Activated T-cell treated with anti-CD3 and anti-CD28 coated beads, Interleukin-2, amount 50 U/mL, for 72 hours (primary cell): ENCODE data around the gene ACP3. TPM values are rescaled to one million over a fixed set of nuclear protein-coding genes. Genes with fewer than 3 reads are reported as not detected.
"Not testable (repeated sequence)": the region's sequence is repeated elsewhere in the genome, so short reads cannot be mapped to it uniquely, and the experiment has no call there.

Source experiments
- ATAC-seq, 2 donors: fragments of 150-1000 bp; cut with Tn5 transposase; replicated peaks in 1 of 2; 2 replicates each; pipeline ENCODE4 v1.10.0; 2021; ENCODE audit warnings: moderate library complexity in 2 of 2, mild to moderate bottlenecking in 1 of 2
- DNase-seq, 2 donors: peaks; one replicate each; pipeline ENCODE4 v3.0.0; 2021 to 2022; ENCODE audit warnings: mixed read lengths in 1 of 2
- H3K27ac Mint-ChIP-seq: one replicate; pipeline ENCODE4 v1.8.0; 2022; ENCODE audit warnings: mild to moderate bottlenecking, moderate library complexity, mixed read lengths
- H3K27me3 Mint-ChIP-seq: one replicate; pipeline ENCODE4 v1.8.0; 2022; ENCODE audit warnings: low read depth, mixed read lengths
- H3K36me3 Mint-ChIP-seq, 2 donors: one replicate each; pipeline ENCODE4 v1.8.0; 2022; ENCODE audit warnings: mixed read lengths in 2 of 2, mild to moderate bottlenecking in 1 of 2; ENCODE audit not compliant: insufficient read depth in 2 of 2
- H3K4me1 Mint-ChIP-seq: one replicate; pipeline ENCODE4 v1.8.0; 2022; ENCODE audit warnings: low read depth, mixed read lengths
- H3K4me3 Mint-ChIP-seq, 2 donors: one replicate each; pipeline ENCODE4 v1.8.0; 2022; ENCODE audit warnings: mild to moderate bottlenecking in 2 of 2, mixed read lengths in 2 of 2, moderate library complexity in 2 of 2
- H3K9me3 Mint-ChIP-seq, 2 donors: one replicate each; pipeline ENCODE4 v1.8.0; 2022; ENCODE audit warnings: mixed read lengths in 2 of 2
- total RNA-seq, 2 donors: library from RNA; stranded (reverse); gene quantifications; one replicate each; pipeline ENCODE4 v1.2.3, GENCODE V29; 2022

ACP3 gene
- total RNA-seq, 2 donors from 2014 or later: not detected

DNA sequence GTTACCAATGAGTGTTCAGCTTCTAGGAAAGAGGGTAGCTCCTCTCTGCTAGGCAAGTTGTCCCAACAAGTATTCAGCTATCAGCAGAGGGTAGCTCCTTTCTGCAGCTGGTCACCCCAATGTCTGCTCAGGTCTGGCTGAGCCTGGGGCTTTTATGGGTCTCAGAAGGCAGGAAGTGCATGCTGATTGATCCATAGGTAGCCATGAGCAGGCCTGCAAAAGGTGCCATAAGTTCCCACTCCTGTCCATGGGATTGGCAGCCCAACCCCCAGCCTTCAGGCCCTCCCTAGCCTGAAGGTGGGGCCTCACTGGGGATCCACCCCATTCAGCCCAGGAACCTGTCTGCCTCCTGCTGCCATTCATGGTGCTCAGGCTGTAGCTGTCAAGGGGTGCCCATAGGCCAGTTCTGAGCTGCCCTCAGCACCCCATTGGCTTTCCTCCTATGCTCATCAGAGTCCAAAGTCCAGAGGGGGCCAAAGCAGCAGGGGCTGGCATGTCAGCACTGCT is 65.5 kb downstream of the ACP3 start:
- Mint-ChIP-seq H3K4me3 (no peak overlapping the region), H3K27me3 (peaks cover 17% of the 10 kb centered on the region), H3K36me3 (no peaks in the 10 kb centered on the region), H3K27ac (no peak overlapping the region), H3K4me1 (no peaks in the 10 kb centered on the region), H3K9me3 (no peaks in the 10 kb centered on the region)
- ATAC-seq: no peak
- DNase-seq: no peak

DNA sequence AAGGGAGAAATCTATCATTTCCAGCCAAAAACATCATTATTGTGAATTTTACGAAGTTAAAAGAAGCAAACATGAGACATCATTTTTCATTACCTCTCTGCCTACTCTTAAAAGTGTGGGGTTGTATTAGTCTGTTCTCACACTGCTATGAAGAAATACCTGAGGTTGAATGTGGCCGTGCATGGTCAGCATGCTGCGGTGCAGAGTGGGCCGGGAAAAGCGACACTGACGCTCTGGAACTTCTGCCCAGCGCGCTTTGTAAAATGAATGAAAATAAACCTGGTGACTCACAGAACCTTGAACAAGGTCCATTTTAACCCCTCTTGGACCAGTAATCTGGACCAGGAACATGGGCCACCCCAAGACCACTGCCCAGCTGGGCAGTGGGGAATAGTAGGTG is 69.1 kb downstream of the ACP3 start:
- Mint-ChIP-seq H3K9me3 (no peaks in the 10 kb centered on the region), H3K4me3 (no peak overlapping the region), H3K27ac (no peak overlapping the region), H3K36me3 (no peaks in the 10 kb centered on the region), H3K4me1 (no peaks in the 10 kb centered on the region), H3K27me3 (no peaks in the 10 kb centered on the region)
- no peak for DNase-seq
- no peak for ATAC-seq

DNA sequence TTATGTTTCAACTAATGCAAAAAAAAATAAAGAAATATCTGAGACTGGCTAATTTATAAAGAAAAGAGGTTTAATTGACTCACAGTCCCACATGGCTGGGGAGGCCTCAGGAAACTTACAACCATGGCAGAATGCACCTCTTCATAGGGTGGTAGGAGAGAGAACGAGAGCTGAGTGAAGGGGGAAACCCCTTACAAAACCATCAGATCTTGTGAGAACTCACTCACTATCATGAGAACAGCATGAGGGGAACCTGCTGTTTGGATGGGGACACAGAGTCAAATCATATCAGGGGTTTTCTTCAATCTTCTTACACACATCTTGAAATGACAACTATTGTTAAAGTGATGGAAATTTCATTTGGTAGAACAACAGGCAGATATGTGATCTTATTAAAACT is 75.5 kb downstream of the ACP3 start:
- H3K36me3 Mint-ChIP-seq, H3K4me1 Mint-ChIP-seq, H3K4me3 Mint-ChIP-seq, H3K9me3 Mint-ChIP-seq, DNase-seq, H3K27ac Mint-ChIP-seq: not testable (repeated sequence)
- H3K27me3 Mint-ChIP-seq: peaks cover 13% of the 10 kb centered on the region
- peak; percentile 66 to 70 for ATAC-seq

DNA sequence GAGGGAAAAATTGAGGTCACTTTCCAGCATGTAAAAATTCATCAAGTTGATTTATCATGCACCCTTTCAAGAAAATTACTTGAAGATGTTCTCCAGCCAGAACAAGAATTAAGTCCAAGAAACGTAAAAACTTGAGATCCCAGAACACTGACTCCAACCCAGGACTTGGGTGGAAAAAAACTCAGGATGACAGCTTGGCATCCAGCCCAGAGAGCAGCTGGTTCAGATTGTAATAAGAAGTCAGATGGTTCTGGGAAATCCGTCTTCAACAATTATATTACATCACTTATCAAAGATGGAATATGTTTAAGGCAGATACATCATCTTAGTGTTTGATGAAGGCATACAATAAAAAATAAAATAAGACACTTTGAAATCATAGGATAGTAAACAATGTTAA is 77.1 kb downstream of the ACP3 start:
- Mint-ChIP-seq H3K4me1 (peaks cover 5% of the 10 kb centered on the region), H3K9me3 (no peaks in the 10 kb centered on the region), H3K36me3 (peaks cover 0 to 2% of the 10 kb centered on the region in 2 donors), H3K4me3 (no peak overlapping the region), H3K27ac (no peak overlapping the region), H3K27me3 (peaks cover 13% of the 10 kb centered on the region)
- ATAC-seq: no peak
- DNase-seq: no peak

DNA sequence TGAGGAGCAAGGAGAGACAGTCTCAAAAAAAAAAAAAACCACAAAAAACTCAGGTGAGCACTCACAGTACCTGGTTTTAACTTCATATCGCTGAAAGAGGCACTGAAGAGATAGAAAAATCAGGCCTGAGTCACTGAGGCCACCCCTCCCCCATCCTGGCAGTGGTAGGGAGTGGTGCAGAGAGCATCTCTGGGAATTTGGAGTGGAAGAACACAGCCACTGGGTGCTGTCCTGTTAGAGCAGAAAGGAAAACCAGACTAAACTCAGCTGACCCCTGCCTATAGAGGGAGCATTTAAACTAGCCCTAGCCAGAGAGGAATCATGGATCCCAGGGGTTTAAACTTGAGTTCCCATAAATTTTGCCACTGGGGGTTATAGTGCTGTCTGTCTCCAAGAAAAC is 77.9 kb downstream of the ACP3 start:
- H3K4me1 Mint-ChIP-seq: peaks cover 5% of the 10 kb centered on the region
- H3K4me3 Mint-ChIP-seq: no peak overlapping the region
- H3K27ac Mint-ChIP-seq: no peak overlapping the region
- ATAC-seq: no peak
- no peaks in the 10 kb centered on the region for H3K9me3 Mint-ChIP-seq
- H3K27me3 Mint-ChIP-seq: peaks cover 13% of the 10 kb centered on the region
- H3K36me3 Mint-ChIP-seq: peaks cover 0 to 2% of the 10 kb centered on the region in 2 donors
- no peak for DNase-seq

DNA sequence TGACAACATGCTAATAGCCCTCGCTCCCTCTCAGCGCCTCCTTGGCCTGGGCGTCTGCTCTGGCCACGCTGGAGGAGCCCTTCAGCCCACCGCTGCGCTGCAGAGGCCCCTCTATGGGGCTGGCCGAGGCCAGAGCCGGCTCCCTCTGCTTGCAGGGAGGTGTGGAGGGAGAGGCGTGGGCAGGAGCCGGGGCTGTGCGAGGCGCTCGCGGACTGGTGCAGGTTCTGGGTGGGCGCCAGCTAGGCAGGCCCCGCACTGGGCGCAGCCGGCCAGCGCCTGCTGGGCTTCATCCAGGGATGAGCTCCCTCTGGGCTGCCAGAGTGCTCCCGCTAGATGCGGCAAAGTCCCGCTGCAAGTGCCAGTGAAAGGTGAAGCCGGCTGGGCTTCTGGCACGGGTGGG is 79.0 kb downstream of the ACP3 start:
- Mint-ChIP-seq H3K9me3 (no peaks in the 10 kb centered on the region), H3K4me3 (no peak overlapping the region), H3K27ac (no peak overlapping the region), H3K36me3 (peaks cover 0 to 2% of the 10 kb centered on the region in 2 donors), H3K4me1 (peaks cover 5% of the 10 kb centered on the region), H3K27me3 (peaks cover 13% of the 10 kb centered on the region)
- no peak for ATAC-seq
- no peak for DNase-seq

DNA sequence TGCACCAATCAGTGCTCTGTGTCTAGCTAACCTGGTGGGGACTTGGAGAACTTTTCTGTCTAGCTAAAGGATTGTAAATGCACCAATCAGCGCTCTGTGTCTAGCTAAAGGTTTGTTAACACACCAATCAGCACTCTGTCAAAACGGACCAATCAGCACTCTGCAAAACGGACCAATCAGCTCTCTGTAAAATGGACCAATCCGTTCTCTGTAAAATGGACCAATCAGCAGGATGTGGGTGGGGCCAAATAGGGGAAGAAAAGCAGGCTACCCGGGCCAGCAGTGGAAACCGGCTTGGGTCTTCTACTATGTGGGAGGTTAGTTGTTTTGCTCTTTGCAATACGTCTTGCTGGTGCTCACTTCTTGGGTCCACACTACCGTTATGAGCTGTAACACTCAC is 79.6 kb downstream of the ACP3 start:
- not testable (repeated sequence) for H3K4me3 Mint-ChIP-seq, H3K9me3 Mint-ChIP-seq, ATAC-seq, H3K27ac Mint-ChIP-seq, DNase-seq, H3K36me3 Mint-ChIP-seq, H3K4me1 Mint-ChIP-seq
- H3K27me3 Mint-ChIP-seq: peaks cover 13% of the 10 kb centered on the region

DNA sequence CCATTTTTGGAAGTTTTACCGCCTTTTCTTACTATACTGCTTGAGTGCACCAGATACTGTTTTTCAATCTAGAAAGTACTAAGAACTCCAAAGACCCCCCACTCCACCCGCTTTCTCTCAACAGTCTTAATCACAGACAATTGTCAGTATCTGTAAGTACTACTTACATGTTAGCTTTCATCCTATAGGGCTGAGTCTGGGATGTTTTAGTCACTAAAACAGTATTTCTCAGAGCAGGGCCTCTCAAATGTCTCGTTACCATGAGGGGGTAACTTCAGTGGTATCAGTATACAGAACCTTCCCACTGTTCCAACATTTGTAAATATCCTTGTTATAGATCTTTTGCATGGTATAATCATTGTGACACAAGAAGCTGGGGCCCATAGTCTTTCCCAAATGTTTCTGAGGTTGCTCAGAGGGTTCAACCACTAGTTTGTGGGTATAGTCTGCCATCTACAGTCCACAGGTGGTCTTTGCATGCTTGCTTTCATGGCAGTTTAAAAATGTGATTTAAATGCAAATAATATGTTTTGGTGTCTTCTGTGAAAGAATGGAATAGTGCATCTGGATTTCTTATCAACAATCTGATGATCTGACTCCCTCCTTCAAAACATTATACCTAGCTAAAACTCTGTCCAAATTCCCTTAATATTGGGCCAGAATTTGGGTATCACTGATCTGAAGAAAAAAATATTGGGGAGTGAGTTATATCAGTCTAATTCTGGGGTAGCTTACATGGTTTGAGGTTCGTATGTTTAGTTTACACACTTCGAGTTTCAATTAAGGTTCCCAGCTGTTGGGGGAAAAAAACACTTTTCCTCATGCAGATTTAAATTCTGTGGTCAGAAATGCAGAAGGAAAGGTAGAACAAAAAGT is 82.1 kb downstream of the ACP3 start:
- Mint-ChIP-seq H3K9me3 (peaks cover 0 to 2% of the 10 kb centered on the region in 2 donors), H3K27me3 (peaks cover 10% of the 10 kb centered on the region), H3K27ac (no peak overlapping the region), H3K4me3 (no peak overlapping the region), H3K36me3 (peaks cover 0 to 2% of the 10 kb centered on the region in 2 donors), H3K4me1 (no peaks in the 10 kb centered on the region)
- DNase-seq (peak; percentile 16 to 39), ATAC-seq (peak; percentile 54 to 56)

DNA sequence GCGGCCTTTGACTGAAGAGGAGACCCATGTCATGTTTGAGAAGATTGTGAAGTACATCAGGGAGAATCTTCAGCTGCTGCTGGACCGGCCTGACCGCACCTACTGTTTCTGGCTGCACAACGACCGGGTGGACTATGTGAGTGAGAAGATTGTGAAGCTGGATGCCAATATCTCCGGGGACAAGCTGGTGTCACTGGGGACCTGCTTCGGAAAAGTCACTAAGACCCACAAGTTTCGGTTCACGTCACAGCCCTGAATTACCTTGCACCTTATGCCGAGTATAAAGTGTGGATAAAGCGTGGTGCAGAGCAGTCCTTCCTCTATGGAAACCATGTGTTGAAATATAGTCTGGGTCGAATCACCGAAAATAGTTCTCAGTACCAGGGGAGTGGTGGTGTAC is 84.0 kb downstream of the ACP3 start:
- no peak overlapping the region for H3K27ac Mint-ChIP-seq
- no peak for ATAC-seq
- no peaks in the 10 kb centered on the region for H3K4me1 Mint-ChIP-seq
- no peak overlapping the region for H3K4me3 Mint-ChIP-seq
- H3K36me3 Mint-ChIP-seq: no peaks in the 10 kb centered on the region
- peaks cover 14% of the 10 kb centered on the region for H3K27me3 Mint-ChIP-seq
- DNase-seq: no peak
- H3K9me3 Mint-ChIP-seq: peaks cover 0 to 2% of the 10 kb centered on the region in 2 donors

DNA sequence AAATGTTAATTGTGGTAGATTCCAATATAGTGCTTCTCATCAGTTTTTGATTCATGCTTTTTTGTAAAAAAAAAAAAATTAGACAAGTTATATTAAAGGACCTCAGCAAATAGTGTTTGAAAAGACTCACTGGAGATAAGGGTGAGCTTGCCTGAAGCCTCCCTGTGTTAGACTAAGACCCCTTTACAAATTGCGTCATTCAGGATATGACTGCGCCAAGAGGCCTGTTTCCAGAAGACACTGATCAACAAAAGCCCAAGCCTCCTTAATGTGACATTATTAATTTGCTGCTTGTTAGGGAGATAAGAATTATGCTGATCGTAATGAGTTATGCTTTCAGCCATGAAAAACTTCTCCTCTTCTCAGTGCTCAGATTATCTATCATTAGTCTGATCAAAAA is 87.1 kb downstream of the ACP3 start:
- H3K27me3 Mint-ChIP-seq: peaks cover 14% of the 10 kb centered on the region
- ATAC-seq (no peak), DNase-seq (no peak)
- no peaks in the 10 kb centered on the region for H3K36me3 Mint-ChIP-seq
- no peak overlapping the region for H3K27ac Mint-ChIP-seq
- no peak overlapping the region for H3K4me3 Mint-ChIP-seq
- H3K4me1 Mint-ChIP-seq: no peaks in the 10 kb centered on the region
- peaks cover 0 to 2% of the 10 kb centered on the region in 2 donors for H3K9me3 Mint-ChIP-seq

DNA sequence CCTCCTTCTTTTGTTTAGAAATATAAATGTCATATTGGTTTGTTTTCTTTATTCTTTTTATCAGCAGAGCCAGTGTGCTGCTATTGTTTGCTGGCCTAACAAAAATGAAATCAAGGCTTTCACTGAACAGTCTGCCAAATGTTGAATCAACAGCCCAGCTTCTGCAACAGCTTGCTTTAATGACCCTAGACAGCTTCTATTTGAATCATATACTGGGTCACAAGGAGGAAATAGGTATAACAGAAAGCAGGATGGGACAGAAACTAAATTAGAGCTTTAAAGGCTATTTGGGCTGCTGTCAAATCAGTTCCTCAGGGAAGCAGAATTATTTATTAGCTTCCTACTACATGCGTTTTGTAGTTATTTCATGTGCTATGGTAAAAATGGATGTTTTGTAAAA is 88.0 kb downstream of the ACP3 start:
- DNase-seq (no peak), ATAC-seq (no peak)
- Mint-ChIP-seq H3K36me3 (no peaks in the 10 kb centered on the region), H3K9me3 (peaks cover 0 to 2% of the 10 kb centered on the region in 2 donors), H3K27ac (no peak overlapping the region), H3K4me1 (no peaks in the 10 kb centered on the region), H3K27me3 (peaks cover 14% of the 10 kb centered on the region), H3K4me3 (no peak overlapping the region)

DNA sequence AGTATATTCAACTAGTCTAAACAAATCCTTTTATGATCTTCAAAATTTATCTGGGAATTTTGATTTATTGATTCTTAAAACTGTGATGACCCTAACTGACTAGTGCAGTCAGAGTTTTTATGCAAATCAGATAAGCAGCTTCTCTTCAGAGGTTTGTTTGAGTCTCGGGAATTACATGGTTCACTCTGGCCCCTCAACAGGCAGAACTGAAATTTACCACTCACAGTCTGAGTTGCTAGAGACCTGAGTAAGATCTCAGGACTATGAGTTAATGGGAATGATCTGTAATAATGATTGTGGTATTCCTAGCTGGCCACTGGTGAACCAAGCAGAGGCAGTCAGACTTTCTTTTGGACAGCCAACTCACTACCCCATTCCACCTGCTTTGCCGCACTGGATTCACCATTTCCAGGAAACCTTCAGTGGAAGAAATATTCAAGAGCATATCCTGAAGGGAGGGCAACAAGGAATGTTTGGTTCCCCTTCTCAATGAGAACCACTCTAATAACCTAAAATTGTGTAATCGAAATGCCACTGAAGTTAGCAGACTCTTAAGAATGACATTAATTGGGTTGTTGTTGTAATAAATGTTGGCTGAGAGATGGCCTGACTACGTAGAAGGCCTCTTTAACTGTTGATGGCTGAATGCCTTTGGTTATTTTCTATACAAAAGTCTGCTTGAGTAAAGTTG is 88.5 kb downstream of the ACP3 start:
- Mint-ChIP-seq H3K4me3 (no peak overlapping the region), H3K27me3 (peaks cover 14% of the 10 kb centered on the region), H3K36me3 (no peaks in the 10 kb centered on the region), H3K27ac (no peak overlapping the region), H3K9me3 (peaks cover 0 to 2% of the 10 kb centered on the region in 2 donors), H3K4me1 (no peaks in the 10 kb centered on the region)
- DNase-seq (no peak), ATAC-seq (no peak)

DNA sequence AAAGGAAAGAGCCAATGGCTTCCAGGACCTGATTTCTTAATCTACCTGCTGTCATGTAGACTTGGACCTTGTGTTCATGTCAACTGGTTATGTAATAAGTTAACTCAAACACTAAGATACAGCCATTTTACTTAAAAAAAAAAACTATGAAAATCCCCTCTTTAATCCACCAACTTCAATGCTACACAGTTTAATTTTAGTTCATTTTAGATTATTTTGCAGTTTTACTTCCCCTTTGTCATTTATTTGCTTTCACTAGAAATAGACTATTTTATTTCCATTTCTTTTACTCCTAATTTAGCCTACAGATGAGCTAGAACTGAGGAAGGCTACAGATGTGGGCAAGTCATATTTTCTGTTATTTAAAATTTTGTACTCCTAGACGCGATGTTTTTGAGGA is 89.4 kb downstream of the ACP3 start:
- Mint-ChIP-seq H3K4me1 (no peaks in the 10 kb centered on the region), H3K4me3 (no peak overlapping the region), H3K9me3 (peaks cover 0 to 2% of the 10 kb centered on the region in 2 donors), H3K27ac (no peak overlapping the region), H3K36me3 (no peaks in the 10 kb centered on the region), H3K27me3 (peaks cover 14% of the 10 kb centered on the region)
- ATAC-seq: no peak
- no peak for DNase-seq
